HT1080 (cell line): ENCODE results near the gene GSTP1. TPM values are rescaled to one million over a fixed set of nuclear protein-coding genes. Genes with fewer than 3 reads are reported as not detected.
A peak's percentile ranks its signal among the peaks of the same experiment; 100 is the strongest.
"Not testable (repeated sequence)": the region's sequence is repeated elsewhere in the genome, so short reads cannot be mapped to it uniquely, and the experiment has no call there.

Source experiments
- DNase-seq: peaks from one replicate; pipeline ENCODE4 v3.0.0-alpha.2; 2015; ENCODE audit warnings: low read depth
- total RNA-seq: library from RNA; depleted of rRNA; stranded (reverse); fragments of >200 nt; shearing (Covaris generic); gene quantifications from 2 replicates; pipeline ENCODE4 v1.2.3, GENCODE V29; 2014

GSTP1 gene
- total RNA-seq, 1 experiment from 2014 or later = 904 TPM

DNA sequence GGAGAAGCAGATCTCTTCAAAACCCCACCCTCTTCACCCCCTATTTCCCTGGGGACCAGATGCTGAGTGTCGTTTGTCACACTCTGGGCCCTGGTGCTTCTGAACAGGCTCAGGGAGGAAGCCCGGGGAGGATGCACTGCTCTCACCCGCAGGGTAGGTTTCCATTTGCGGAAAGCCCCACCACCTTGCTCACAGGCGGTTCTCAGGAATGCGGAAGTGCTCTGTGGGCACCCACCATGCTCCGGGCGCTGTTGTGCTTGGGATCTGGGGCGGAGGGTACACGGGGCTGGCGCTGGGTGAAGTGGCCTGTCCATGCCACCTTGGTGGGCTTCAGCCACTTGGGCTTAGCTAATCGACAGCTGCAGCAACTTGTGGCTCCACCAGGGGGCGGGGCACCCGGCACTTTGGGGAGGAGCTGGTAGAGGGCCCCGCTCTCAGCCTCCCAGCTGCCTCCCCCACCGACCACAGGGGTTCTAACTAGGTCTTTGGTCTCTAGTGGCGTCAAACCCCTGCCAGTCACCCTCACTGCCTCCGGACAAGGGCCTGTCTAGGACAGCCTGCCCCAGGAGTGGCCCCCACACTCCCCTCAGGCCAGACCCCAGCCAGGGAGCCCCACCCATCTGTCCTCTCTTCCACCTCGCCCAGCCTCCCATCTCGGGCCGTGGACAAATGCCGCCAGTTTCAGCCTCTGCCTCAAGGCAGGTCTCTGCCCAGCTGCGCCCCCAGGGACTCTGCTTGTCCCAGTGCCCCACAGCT is 30.5 kb downstream of the GSTP1 start:
- no peak for DNase-seq

DNA sequence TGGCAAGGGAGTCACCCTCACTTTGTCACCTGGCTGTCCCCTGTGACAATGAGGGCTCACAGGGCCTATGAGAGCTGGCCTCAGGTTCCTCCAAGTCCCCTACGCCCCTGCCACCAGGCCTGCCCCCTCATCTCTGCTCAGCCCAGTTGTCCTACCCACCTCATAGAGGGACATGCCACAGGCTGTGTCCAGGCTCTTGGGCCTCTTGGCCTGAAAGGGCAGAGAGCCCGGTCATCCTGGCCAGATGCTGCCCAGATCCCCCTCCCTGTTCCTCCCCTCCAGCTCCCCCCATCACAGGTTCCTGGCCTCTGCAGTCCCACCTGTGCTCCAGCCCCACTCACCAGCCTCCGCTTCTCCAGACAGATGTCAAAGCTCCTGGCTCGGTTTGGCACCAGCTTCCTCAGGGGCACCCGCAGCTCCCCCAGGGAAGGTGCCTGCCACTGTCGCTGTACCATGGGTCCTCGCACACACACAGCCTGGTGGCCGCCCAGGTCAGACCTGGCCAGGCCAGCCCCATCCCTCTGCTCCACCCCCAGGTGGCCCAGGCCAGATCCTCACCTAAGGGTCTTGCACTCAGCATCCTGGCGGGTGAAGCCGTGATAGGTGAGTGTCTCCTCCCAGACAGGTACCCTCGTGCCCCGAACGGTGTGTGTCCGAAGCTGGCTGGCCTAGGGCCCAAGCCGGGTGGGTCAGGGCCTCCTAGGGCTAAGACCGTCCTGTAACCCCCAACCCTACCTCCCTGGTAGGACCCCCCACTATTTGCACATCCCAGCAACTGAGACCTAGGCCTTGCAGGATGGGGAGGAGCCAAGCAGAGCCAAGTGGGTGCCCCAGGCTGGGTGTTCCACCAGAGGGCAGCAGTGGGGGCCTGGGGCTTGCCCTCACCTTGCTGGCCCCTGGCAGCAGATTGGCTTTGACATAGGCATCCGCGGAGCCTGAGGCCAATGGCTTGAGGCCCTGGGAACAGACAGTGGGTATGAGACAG is 31.4 kb downstream of the GSTP1 start:
- DNase-seq = peak; percentile 37

DNA sequence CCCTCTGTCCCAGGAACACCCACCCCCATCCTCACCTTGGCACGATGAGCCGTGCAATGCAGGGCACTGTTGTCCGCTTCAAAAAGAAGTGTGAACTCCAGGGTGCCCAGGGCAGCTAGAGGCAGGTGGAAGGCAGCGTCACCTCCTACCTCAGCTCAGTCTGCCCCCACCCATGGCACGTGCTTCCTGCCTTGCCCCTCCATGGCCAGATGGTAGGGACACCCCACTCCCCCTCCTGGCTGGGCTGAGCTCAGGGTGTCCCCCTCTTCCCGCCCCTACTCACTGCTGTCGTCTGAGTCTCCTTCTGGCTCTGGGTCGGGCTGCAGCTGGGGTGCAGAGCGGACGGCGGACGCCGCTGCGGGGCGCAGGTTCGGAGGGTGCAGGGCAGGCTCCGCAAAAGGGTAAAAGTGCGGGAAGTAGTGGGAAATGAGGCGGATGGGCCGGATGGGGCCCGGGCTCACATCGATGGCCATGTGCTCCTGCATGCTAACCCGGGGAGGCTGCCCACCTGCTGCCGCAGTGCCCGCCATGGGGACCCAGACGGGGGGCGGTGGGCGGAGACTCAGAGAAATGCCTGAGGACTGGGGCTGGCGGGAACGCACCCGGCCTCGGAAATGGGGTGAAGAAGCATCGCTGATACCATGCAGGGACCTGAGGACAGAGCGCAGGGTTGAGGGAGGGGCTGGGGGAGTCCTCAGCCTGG is 32.3 kb downstream of the GSTP1 start:
- no peak for DNase-seq

- DNase-seq = no peak
Measured at GRCh38 chr11:67616431-67617242, 33.0 kb downstream of the GSTP1 start.

GRCh38 chr11:67617243-67617953 is 33.8 kb downstream of the GSTP1 start:
- no peak for DNase-seq

DNA sequence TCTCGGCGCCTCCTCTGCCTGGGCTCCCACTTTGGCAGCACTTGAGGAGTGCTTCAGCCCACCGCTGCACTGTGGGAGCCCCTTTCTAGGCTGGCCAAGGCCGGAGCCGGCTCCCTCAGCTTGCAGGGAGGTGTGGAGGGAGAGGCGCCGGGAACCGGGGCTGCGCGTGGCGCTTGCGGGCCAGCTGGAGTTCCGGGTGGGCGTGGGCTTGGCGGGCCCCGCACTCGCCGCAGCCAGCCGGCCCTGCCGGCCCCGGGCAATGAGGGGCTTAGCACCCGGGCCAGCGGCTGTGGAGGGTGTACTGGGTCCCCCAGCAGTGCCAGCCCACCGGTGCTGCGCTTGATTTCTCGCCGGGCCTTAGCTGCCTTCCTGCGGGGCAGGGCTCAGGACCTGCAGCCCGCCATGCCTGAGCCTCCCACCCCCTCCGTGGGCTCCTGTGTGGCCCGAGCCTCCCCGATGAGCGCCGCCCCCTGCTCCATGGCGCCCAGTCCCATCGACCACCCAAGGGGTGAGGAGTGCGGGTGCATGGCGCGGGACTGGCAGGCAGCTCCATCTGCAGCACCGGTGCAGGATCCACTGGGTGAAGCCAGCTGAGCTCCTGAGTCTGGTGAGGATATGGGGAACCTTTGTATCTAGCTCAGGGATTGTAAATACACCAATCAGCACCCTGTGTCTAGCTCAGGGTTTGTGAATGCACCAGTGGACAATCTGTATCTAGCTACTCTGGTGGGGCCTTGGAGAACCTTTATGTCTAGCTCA is 35.5 kb downstream of the GSTP1 start:
- not testable (repeated sequence) for DNase-seq

DNA sequence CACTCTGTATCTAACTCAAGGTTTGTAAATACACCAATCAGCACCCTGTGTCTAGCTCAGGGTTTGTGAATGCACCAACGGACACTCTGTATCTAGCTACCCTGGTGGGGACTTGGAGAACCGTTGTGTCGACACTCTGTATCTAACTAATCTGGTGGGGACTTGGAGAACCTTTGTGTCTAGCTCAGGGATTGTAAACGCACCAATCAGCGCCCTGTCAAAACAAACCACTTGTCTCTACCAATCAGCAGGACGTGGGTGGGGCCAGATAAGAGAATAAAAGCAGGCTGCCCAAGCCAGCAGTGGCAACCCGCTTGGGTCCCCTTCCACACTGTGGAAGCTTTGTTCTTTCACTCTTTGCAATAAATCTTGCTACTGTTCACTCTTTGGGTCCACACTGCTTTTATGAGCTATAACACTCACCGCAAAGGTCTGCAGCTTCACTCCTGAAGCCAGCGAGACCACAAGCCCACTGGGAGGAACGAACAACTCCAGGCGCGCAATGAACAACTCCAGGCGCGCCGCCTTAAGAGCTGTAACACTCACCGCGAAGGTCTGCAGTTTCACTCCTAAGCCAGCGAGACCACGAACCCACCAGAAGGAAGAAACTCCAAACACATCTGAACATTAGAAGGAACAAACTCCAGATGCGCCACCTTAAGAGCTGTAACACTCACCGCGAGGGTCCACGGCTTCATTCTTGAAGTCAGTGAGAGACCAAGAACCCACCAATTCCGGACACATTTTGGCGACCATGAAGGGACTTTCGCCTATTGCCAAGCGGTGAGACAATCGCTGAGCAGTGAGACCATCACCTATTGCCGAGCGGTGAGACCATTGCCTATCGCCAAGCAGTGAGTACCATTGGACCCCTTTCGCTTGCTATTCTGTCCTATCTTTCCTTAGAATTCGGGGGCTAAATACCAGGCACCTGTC is 36.3 kb downstream of the GSTP1 start:
- peak; percentile 62 for DNase-seq

DNA sequence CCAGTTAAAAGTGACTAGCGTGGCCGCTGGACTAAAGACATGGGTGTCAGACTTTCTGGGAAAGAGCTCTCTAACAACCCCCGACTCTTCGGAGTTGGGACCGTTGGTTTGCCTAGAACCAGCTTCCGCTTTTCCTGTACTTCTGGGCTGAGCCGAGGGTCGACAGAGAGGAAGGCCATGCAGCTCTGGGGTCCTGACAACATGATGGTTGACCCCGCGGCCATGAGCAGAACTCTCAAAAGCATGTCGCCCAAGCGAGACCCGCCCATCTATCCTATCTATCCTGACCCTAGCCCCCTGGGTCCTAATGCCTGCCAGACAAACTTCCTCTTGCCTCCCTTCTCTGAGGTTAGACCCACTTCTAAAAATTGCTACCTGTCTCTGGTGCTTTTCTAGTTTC is 37.0 kb downstream of the GSTP1 start:
- peak; percentile 46 for DNase-seq

DNA sequence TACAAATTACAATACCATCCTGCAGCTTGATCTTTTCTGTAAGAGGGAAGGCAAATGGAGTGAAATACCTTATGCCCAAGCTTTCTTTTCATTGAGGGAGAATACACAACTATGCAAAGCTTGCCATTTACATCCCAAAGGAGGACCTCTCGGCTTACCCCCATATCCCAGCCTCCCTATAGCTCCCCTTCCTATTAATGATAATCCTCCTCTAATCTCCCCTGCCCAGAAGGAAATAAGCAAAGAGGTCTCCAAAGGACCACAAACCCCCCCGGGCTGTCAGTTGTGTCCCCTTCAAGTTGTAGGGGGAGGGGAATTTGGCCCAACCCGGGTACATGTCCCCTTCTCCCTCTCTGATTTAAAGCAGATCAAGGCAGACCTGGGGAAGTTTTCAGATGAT is 38.3 kb downstream of the GSTP1 start:
- not testable (repeated sequence) for DNase-seq

GRCh38 chr11:67622905-67623304 is 39.3 kb downstream of the GSTP1 start:
- DNase-seq = not testable (repeated sequence)

GRCh38 chr11:67623795-67624194 is 40.2 kb downstream of the GSTP1 start:
- not testable (repeated sequence) for DNase-seq

GRCh38 chr11:67626131-67626833 is 42.7 kb downstream of the GSTP1 start:
- DNase-seq = not testable (repeated sequence)

- DNase-seq = no peak
Measured at GRCh38 chr11:67626970-67627369, 43.4 kb downstream of the GSTP1 start.

DNA sequence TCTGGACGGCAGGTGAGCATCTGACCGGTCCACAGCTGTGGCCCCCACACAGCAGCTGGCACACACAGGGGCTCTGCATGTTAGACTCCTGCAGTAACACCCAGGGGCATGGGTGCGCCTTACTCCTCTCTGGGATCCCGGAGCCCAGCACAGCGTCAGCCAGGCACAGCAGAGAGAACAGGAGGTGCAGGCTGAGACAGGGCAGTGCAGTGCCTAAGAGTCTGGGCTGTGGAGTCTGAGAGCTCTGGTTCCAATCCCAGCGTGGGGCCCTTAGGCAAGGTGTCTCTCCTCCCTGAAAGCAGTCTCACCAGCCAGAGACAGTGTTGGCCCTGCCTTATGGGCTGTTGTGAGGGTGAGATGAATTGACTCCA is 43.8 kb downstream of the GSTP1 start:
- DNase-seq = no peak

- no peak for DNase-seq
Measured at GRCh38 chr11:67627812-67628624, 44.4 kb downstream of the GSTP1 start.

GRCh38 chr11:67628710-67629385 is 45.2 kb downstream of the GSTP1 start:
- no peak for DNase-seq
